HL-60 (cell line): Measurements from ENCODE around the gene STRIP1.
A peak's percentile ranks its signal among the peaks of the same experiment; 100 is the strongest.

Experiments used
- DNase-seq, 2 experiments: peaks; one replicate each; pipeline ENCODE4 v3.0.0-alpha.2; 2010 to 2020; ENCODE audit warnings: low read depth in 1 of 2, low spot score in 1 of 2
- H3K27ac ChIP-seq: fragments of 250-450 bp; sonication (Bioruptor Pico); replicated peaks from 2 replicates; pipeline ENCODE4 v1.5.1; 2020; ENCODE audit warnings: mild to moderate bottlenecking, moderate library complexity
- H3K27me3 ChIP-seq: fragments of 250-450 bp; sonication (Bioruptor Pico); 2 replicates; pipeline ENCODE4 v1.5.1; 2021; ENCODE audit warnings: mild to moderate bottlenecking, moderate library complexity; ENCODE audit not compliant: insufficient read depth, poor library complexity, severe bottlenecking
- H3K4me3 ChIP-seq: replicated peaks from 2 replicates; pipeline ENCODE4 v1.5.1; 2011; ENCODE audit warnings: mild to moderate bottlenecking, control low read depth, low read length; ENCODE audit not compliant: insufficient read depth
- GABPA ChIP-seq: IDR thresholded peaks from 2 replicates; pipeline ENCODE4 v1.6.1; 2012; ENCODE audit warnings: low read depth
- POLR2AphosphoS5 ChIP-seq: IDR thresholded peaks from 2 replicates; pipeline ENCODE4 v1.6.1; 2012; ENCODE audit warnings: low read depth
- REST ChIP-seq: IDR thresholded peaks from 2 replicates; pipeline ENCODE4 v1.6.1; 2012; ENCODE audit warnings: low read depth; ENCODE audit not compliant: insufficient replicate concordance
- SPI1 ChIP-seq: IDR thresholded peaks from 2 replicates; pipeline ENCODE4 v1.6.1; 2012; ENCODE audit warnings: low read depth, mild to moderate bottlenecking, borderline replicate concordance
- long read RNA-seq: library from polyadenylated mRNA; unstranded; transcript quantifications from one replicate; pipeline ENCODE4 v2.0.0, GENCODE V29; 2020
- TF ChIP-seq, protein P1 (sequence below): IDR thresholded peaks from one replicate; pipeline ENCODE4 v1.5.1; 2011; ENCODE audit warnings: low read length, control low read depth, inconsistent platforms; ENCODE audit not compliant: insufficient read depth

Gene STRIP1
- long read RNA-seq, transcript STRIP1-201 (21 exons, 3,265 nt), result major isoform, 96 of 158 reads
- long read RNA-seq, partial matches to known transcripts, result 23 of 158 reads
- long read RNA-seq, other reads (novel, unspliced or antisense), result 38 of 158 reads

- H3K4me3 ChIP-seq, result peak within 1 kb of the TSS; percentile 93
- H3K27me3 ChIP-seq, result no peaks in the 10 kb centered on the region
- TF ChIP-seq POLR2AphosphoS5, result peak; percentile 99
- no peak for TF ChIP-seq REST
- no peak for TF ChIP-seq GABPA
- TF ChIP-seq SPI1, result no peak
- peak; percentile 86 to 96 for DNase-seq
- peak within 1 kb of the TSS; percentile 79 for H3K27ac ChIP-seq
These were observed at the start of gene STRIP1 for GRCh38 chr1:110034451-110035235. Gene STRIP1, plus strand, starts transcription at chr1:110034624. Its CDS starts 14 bp downstream, at chr1:110034638.

GRCh38 chr1:109985247-109986053, 49.0 kb upstream of the STRIP1 start:
- TF ChIP-seq, protein P1, sequence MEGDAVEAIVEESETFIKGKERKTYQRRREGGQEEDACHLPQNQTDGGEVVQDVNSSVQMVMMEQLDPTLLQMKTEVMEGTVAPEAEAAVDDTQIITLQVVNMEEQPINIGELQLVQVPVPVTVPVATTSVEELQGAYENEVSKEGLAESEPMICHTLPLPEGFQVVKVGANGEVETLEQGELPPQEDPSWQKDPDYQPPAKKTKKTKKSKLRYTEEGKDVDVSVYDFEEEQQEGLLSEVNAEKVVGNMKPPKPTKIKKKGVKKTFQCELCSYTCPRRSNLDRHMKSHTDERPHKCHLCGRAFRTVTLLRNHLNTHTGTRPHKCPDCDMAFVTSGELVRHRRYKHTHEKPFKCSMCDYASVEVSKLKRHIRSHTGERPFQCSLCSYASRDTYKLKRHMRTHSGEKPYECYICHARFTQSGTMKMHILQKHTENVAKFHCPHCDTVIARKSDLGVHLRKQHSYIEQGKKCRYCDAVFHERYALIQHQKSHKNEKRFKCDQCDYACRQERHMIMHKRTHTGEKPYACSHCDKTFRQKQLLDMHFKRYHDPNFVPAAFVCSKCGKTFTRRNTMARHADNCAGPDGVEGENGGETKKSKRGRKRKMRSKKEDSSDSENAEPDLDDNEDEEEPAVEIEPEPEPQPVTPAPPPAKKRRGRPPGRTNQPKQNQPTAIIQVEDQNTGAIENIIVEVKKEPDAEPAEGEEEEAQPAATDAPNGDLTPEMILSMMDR, result no peak
- no peak for TF ChIP-seq SPI1
- no peak for TF ChIP-seq GABPA
- no peak for TF ChIP-seq POLR2AphosphoS5
- peak overlapping the region; percentile 73 for H3K27ac ChIP-seq
- no peak for DNase-seq

GRCh38 chr1:109986054-109986444, 48.4 kb upstream of the STRIP1 start:
- H3K4me3 ChIP-seq, result peak overlapping the region; percentile 73
- DNase-seq, result no peak
- H3K27ac ChIP-seq, result no peak overlapping the region
- no peaks in the 10 kb centered on the region for H3K27me3 ChIP-seq
- no peak for TF ChIP-seq GABPA
- TF ChIP-seq, protein P1, result no peak
- no peak for TF ChIP-seq SPI1
- TF ChIP-seq POLR2AphosphoS5, result no peak
- TF ChIP-seq REST, result no peak

More at GRCh38 chr1:109985247-109986053, 49.0 kb upstream of the STRIP1 start:
- H3K4me3 ChIP-seq, result peak overlapping the region; percentile 73
- no peaks in the 10 kb centered on the region for H3K27me3 ChIP-seq
